ENCODE measurements around the gene ESYT2.
"Not testable (repeated sequence)": the region's sequence is repeated elsewhere in the genome, so short reads cannot be mapped to it uniquely, and the experiment has no call there.

The ESYT2 gene

DNA sequence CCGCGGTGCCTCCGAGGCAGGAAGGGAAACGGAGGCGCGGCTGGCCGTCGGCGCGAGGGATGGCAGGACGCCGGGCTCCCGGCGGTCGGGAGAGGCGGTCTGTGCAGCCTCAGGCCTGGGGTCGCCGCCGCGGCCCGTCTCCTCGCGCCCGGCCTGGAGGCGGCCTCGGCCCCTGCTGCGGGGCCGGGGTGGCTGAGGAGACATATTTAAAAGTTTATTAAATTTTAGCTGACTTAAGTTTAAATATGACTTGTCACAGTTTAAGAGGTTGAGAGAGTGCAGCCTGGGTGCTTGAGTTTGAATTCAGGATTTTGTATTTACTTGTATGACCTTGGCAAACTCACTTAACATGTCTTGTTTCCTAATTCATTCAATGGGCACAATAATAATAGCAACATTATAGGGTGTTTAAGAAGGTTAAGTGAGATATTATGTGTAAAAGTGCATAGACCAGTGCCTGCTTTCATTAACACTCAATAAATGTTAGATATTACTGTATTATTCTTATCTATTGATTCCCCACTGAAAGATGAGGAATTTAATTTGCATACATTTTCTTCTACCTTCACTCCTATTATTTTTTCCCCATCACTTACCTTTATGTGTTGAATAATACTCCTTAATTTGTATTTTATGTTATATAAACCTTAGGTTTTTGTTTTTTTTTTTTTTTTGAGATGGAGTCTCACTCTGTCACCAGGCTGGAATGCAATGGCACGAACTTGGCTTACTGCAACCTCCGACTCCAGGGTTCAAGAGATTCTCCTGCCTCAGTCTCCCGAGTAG, 27.8 kb upstream of the ESYT2 start:
- no peak for DNase-seq (ENCODE audit: low read depth)

DNA sequence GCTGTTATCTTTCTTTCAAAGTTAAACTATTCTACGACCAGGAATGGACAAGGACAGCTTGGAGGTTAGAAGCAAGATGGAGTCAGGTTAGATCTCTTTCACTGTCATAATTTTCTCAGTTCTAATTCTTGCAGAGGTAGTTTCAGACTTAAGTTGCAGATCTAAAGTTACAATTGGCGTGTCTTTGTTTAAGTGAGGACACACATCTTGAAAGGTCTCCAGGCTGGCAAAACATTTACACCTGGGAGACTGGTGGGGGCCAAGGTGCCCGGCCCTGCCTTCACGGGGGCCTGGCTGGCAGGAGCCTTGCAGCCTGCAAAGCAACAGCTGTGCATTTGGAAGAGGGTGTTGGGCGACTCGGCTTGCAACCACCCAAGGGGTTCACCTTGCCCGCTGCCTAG, 25.4 kb upstream of the ESYT2 start:
- no peak for DNase-seq (ENCODE audit: low read depth)

DNA sequence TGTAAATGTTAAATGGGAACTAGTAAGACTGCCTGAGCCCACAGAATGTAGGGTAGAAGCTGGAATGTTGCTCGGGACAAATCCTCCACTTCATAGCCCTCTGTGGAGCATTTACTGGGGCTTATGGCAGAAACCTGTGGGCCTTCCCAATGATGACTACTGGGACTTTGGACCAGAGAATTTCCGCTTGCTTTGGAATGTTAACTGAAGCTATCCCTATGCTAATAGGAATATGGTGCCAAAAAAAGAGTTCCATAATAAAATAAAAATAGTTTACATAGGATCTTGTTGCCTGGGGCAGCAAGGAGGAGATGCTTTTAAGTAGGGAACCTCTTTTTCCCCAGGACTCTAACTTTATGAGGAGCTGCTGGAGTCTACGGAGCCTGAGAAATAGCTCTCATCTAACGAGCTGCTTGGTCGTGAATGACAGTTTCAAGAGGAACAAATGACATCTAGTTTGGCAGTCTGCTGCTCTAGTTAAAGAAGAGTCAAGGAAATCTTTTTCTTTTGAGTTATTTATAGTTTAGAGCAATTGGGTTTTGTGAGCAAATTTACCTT, 21.3 kb upstream of the ESYT2 start:
- no peak for DNase-seq (ENCODE audit: low read depth)

DNA sequence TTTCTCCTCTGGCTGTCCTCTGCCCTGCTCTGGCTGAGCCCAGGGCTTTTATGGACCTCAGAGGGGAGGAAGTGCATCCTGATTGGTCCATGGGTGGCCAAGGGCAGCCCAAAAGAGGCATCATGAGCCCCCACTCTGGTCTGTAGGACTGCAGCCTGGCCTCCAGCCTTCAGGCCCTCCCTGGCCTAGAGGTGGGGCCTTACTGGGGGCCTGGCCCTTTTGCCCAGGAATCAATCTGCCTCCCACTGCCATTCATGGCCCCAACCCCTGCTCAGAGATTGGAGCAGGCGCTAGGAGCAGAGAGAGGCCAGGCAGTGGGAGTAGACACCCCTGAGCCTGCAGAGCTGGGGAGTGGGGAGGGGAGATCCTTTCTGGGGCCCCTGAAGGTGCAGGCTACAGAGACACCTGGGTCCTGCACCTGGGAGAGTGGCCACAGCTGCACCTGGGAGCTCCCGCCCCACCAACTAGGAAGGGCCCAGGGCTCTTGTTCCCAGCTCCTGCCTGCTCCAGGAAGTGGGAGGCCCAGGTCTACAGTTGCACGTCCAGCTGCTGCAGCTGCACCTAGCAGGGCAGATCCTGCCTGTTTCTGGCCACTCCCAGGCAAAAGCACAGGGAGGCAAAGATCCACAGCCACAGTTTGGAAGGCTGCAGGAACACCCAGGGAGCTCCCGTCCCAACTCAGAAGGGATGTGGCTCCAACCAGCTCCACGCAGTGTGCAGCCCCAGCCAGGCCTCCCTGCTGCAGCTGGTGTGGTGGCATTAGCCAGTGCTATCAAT, 20.6 kb upstream of the ESYT2 start:
- DNase-seq (ENCODE audit: low read depth): no peak

DNA sequence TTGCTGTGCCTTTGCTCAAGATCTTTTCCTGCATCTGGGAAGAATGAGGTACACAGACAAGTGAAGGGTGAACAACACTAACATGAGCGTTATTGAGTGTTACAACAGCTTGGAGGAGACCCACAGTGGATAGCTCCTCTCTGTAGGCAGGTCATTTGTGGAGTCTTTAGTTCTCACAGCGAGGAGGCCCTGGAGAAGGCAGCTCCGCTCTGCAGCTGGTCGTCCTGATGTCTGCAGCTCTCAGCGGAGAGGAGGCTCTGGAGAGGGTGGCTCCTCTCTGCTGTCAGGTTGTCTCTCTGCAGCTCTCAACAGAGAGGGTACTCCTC, 20.1 kb upstream of the ESYT2 start:
- DNase-seq (ENCODE audit: low read depth): no peak

DNA sequence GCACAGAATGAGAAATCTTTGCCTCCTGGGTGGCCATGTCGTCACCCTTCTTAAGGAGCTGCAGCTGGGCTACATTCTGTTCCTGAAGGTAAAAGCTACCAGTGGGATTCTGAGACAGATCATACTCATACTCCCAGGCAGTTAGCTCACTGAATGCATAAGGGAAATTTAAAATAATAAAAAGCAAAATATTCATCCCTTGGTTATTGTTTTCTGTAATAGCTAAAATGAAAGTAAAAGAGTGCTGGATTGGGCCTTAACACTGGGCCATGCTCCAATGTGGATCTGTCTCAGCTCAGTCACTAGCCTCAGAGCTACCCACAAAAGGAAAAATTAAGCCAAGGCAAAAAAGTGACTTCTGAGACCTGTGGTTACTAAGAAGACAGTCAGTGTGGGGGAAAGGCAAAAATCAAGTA, 18.1 kb upstream of the ESYT2 start:
- no peak for DNase-seq (ENCODE audit: low read depth)

DNA sequence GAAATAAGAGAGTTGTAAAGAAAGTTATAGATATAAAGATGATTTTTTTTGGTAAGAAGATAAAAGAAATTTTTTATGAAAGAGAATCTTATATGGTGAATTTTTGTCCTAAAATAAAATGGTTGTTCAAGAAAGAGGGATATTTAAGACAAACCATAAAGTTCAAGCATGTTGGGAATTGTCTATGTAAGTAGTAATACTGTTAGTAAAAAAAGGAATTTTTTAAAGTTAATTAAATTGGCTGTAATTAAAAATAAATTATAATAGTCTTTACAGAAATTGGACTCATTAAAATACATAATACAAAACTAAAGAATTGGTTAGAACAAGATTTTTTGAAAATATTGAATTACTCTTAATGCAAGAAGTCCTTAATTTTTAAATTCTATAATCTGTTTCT, 17.0 kb upstream of the ESYT2 start:
- DNase-seq (ENCODE audit: low read depth): no peak

DNA sequence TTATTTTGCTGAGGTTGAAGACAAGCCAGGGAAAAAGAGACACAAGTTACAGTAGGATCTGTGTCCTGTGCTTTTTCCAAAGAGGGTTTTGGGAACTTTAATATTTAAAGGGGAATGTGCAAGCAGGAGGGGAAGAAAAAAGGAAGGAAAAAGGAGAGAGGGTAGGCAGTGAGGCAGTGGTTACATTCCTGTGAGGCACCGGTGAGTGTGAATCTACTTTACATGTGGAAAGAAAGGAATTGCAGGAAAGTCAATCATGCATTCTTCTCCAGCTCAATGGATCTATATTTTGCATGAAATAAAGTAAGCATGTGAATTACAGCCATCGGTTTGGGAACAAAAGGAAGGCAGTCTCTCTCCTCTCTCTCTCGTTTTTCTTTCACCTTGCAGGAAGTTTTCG, 14.5 kb upstream of the ESYT2 start:
- DNase-seq (ENCODE audit: low read depth): no peak

DNA sequence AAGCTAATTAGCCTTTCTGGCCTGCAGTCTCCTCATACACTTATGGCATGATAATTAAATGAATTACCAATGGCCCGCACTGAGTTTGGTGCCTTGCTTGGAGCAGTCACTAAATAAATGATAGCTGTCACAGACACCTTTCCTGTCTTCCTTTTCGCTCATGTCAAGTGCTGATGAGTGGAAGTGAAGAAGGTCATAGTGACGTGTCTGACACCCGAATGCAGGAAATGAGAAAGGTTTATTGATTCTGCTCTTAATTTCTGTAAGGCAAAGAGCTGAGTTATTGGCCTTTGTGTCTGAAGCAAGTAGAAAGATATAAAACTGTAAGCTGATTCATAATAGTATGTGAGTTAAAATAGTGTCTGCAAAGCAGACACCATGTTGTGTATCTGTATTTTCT, 13.2 kb upstream of the ESYT2 start:
- DNase-seq (ENCODE audit: low read depth): no peak

DNA sequence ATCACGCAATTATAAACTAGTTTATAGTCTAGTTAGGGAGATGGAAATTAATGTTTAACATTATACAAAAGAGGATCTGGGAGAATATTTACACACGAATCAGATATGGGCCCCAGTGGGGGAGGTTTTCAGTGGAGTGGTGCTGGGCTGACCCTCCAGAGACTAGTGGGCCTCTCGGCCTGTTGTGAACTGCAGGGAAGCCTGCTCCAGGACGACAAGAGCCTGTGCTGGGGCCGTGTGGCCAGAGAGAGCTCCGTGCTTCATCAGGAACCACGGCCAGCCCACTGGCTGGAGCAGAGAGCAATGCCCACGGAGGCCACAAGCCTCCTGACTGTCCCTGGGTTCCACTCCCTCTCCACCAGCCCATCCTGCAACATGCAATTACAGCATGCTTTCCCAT, 11.3 kb upstream of the ESYT2 start:
- DNase-seq (ENCODE audit: low read depth): no peak

DNA sequence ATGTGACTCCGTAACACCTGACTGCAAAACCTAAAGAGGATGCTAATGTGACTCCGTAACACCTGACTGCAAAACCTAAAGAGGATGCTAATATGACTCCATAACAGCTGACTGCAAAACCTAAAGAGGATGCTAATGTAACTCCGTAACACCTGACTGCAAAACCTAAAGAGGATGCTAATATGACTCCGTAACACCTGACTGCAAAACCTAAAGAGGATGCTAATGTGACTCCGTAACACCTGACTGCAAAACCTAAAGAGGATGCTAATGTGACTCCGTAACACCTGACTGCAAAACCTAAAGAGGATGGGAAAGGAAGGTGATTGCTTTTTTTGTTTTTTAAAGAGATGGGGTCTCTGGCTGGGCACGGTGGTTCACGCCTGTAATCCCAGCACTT, 9.9 kb upstream of the ESYT2 start:
- DNase-seq (ENCODE audit: low read depth): not testable (repeated sequence)

DNA sequence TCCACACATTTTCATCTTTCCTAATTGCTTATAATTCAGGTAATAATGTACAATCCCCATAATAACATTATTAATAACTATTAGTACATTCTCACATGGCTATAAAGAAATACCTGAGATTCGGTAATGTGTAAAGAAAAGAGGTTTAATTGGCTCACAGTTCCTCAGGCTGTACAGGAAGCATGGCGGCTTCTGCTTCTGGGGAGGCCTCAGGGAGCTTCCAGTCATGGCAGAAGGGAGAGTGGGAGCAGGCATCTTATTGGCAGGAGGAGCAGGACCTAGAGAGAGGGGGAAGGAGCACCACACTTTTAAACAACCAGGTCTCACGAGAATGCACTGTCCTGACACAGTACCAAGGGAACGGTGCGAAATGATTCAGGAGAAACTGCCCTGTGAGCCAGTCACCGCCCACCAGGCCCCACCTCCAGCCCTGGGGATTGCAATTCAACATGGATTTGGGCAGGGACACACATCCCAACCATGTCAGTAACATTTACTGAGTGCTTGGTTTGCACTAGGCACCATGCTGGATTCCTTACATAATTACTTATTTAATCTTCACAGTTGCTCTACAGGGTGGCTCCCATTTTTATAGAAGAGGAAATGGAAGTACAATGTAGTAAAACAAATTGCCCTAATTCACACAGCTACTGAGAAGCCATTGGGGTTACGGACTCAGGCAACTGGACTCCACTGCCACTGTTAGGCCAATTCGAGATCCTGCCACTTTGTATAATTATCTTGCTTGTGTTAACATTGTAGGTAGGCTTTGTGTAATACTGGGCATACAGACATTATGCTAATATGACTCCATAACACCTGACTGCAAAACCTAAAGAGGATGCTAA, 8.7 kb upstream of the ESYT2 start:
- no peak for DNase-seq (ENCODE audit: low read depth)

DNA sequence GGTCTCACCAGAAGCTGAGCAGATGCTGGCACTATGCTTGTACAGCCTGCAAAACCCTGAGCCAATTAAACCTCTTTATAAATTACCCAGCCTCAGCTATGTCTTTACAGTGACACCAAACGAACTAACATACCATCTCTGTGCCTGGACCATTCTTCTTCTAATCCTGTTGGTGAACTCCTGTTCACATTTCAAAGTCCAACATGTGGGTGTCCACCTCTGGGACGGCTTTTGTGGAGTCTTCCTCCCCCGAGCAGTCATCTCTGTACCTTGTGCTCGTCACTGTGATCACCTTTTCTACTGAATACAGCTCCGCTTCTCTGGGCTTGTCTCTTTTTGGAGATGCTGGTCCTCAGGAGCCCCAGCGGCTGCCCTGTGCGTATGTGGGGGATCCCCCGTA, 7.4 kb upstream of the ESYT2 start:
- DNase-seq (ENCODE audit: low read depth): no peak

DNA sequence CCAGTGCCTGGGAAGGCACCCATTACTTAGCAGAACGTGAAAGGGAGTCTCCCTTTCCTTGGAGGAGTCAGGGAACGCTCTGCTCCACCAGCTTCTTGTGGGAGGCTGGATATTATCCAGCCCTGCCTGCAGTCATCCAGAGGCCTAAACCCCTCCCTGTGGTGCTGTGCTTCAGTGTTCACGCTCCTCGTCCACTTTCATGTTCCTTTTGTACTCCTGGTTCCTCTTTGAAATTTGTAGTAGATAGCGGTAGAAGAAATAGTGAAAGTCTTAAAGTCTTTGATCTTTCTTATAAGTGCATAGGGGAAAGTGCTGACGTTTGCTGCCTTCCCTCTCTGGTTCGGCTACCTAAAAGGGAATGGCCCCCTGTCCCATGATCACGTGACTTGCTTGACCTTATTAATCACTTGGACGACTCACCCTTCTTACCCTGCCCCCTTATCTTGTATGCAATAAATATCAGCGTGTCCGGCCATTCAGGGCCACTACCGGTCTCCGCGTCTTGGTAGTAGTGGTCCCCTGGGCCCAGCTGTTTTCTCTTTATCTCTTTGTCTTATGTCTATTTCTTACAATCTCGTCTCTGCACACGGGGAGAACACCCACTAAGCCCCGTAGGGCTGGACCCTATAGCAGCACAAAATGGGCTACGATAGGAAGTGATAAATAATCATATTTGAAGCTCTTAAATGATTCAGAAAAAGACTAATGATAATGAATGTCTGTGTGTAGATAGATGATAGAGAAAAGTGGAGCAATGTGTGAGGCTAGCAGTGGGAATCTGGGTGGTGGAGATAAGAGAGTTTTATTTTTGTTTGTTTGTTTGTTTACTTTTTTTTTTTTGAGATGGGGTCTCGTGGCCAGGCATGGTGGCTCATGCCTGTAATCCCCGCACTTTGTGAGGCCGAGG, 5.8 kb upstream of the ESYT2 start:
- no peak for DNase-seq (ENCODE audit: low read depth)

DNA sequence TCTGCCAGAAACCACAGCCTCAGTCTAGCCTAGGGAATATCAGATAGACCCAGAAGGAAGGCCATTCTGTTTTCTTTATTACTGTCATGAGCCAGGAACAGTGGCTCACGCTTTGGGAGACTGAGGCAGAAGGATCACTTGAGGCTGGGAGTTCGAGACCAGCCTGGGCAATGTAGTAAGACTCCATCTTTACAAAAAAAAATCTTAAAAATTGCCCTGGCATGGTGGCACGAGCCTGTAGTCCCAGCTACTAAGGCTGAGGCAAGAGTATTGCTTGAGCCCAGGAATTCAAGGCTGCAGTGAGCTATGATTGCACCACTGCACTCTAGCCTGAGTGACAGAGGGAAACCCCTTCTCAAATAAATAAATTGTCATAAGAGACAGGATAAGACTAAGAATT, 3.7 kb upstream of the ESYT2 start:
- DNase-seq (ENCODE audit: low read depth): no peak

DNA sequence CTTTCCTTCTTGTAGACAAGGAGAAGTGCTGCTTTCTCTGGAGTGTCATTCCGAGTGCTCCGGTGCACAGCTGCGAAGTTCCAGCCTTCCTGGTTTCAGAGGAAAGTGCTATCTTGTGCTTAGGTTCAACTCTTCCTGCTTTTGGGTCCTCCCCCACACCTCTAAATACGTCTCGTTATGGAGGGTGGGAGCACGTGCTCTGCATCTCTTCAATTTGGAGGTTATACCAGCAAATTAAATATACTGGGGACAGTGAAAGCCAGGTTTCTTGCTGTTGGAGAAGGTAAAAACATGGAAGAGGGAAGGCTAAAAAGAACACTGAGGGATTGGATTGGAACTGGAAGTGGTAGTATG, 2.4 kb upstream of the ESYT2 start:
- no peak for DNase-seq (ENCODE audit: low read depth)

DNA sequence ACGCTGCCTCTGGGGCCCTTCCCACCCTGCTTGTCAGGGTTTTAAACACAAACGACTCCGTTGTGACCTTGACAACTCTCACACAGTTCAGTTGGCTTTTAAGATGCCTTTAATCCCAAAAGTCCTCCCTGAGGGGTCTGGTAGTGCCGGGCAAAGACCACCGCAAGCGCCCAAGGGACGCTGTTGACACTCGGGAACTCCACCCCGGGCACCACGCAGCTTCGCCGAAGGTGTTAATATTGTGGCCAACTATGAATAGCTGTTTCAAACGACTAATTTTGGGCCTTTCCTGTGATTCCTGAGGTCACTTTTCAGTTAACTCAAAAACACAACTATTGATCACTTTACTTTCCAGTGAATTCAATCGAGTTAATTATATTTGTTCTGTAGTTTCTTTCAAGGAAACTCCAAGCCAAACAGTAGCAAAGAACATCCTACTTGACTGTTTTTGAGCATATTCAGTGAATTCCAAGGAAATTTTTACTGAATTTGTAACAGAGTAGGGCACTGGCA, 958 bp upstream of the ESYT2 start:
- DNase-seq (ENCODE audit: low read depth): no peak

DNA sequence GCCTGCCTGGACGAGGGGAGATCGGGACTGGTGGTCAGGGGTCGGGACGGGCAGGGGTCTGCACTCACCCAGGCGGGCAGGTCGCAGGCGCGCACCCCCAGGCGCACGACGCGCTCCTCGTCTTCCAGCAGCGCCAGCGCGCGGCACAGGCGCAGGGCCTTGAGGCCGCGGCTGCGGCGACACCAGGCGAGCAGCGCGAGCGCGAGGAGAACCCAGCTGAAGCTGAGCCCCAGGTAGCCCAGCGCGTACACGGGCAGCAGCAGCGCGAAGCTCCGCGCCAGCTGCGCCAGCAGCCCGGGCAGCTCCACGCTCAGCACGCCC, 328 bp downstream of the ESYT2 start:
- peak; percentile 71 for DNase-seq (ENCODE audit: low read depth)

DNA sequence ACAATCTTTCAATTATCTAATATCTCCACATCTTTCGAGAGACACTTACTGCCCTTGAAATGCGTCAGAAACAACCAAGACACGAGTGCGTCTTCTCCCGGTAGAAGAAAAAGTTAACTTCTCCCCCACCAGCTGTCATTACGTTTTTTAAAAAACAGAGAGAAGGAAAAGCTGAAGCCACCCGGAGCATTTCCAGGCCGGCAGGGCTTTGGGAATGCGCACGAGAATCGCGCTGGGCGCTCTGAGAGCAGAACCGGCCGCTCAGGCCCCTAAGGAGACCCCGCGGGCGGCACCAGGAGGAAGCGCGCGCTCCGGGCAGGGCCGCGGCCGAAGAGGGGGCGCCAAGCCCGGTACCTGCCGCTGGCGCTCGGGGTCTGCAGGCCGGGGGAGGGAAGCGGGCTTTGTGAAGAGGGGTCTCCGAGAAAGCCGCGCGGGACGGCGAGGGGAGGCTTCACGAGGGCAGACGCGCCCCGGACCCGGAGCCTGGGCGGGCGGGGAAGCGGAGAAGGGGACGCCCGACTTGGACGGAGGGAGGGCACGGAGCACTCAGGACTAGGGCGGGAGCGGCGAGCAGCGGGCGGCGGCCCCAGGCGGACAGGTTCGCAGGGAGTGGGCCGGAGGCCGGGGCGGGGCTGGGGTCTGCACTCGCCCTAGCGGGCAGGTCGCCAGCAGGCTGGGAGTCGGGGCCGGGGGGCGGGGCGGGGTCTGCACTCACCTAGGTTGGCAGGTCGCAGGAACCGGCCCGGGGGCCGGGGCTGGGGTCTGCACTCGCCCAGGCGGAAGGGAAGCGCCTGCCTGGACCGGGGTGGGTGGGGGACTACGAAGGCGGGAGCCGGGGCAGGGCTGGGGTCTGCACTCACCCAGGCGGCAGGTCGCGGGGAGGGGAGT, 932 bp downstream of the ESYT2 start:
- DNase-seq (ENCODE audit: low read depth): no peak

DNA sequence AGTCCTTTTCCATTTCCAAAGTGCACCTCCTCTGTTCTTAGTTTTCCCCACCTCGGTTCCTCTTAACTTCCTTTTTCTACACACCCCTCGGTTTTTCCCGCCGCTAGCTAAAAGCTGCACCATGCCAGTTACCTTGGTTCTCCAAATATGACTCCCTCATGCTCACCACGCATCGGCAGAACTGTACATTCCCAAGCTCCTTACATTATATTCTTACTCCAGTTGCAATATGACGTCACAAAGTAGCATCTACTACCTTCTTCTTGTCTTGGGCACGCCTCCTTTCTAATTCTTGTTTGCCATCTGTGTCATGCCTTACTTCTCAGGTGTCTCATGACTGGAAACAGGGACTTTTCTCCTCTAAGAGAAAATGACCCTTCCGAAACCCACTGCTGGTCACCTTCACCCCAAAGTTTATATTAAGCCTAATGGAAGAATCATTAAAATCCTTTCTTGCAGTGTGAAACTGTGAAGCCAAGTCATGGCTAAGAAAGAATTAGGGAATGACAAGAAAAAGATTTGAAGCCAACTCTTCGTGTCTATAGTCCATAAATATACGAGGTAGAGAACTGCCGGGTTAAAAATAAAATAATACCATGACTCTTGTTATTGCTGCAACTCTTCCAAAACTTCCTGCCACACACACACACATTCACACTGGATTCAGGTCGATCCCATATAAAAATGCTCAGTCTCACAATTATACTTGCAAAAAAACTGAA, 1.7 kb downstream of the ESYT2 start:
- DNase-seq (ENCODE audit: low read depth): no peak
